ENCODE measurements around the gene ABRAXAS1. TPM values are rescaled to one million over a fixed set of nuclear protein-coding genes. Genes with fewer than 3 reads are reported as not detected.
"Not testable (repeated sequence)": the region's sequence is repeated elsewhere in the genome, so short reads cannot be mapped to it uniquely, and the experiment has no call there.

The ABRAXAS1 gene
- total RNA-seq, 1 experiment from 2014 or later = 17.6 TPM

- no TSS peak for BruUV-seq (replicated peaks)
- Histone ChIP-seq H3K27ac (ENCODE audit: low read depth, low read length, poor library complexity, severe bottlenecking) (no peak overlapping the region), H3K36me3 (ENCODE audit: insufficient read depth, low read length, poor library complexity, severe bottlenecking) (no peaks in the 10 kb centered on the region), H3K4me3 (ENCODE audit: low read depth, low read length, poor library complexity, severe bottlenecking) (no peak overlapping the region), H3K27me3 (replicated peaks; ENCODE audit: insufficient read depth, low read depth, low read length, poor library complexity) (no peaks in the 10 kb centered on the region), H3K9me3 (ENCODE audit: low read depth, low read length, poor library complexity, severe bottlenecking) (no peaks in the 10 kb centered on the region), H3K4me1 (ENCODE audit: insufficient read depth, low read length, poor library complexity, severe bottlenecking) (no peaks in the 10 kb centered on the region)
- intact Hi-C loops (cut with micrococcal nuclease; ENCODE audit: unreplicated experiment) = no loop called here
- no peak for DNase-seq (ENCODE audit: low spot score)
- ChIA-PET POLR2A (ENCODE audit: low non-redundant PET) (no interaction called here), CTCF (no interaction called here)
- TF ChIP-seq EZH2 (IDR thresholded peaks at IDR 0.05; ENCODE audit: borderline replicate concordance, low read depth, low read length, poor library complexity, severe bottlenecking) = no peak
- TF ChIP-seq, protein P1, sequence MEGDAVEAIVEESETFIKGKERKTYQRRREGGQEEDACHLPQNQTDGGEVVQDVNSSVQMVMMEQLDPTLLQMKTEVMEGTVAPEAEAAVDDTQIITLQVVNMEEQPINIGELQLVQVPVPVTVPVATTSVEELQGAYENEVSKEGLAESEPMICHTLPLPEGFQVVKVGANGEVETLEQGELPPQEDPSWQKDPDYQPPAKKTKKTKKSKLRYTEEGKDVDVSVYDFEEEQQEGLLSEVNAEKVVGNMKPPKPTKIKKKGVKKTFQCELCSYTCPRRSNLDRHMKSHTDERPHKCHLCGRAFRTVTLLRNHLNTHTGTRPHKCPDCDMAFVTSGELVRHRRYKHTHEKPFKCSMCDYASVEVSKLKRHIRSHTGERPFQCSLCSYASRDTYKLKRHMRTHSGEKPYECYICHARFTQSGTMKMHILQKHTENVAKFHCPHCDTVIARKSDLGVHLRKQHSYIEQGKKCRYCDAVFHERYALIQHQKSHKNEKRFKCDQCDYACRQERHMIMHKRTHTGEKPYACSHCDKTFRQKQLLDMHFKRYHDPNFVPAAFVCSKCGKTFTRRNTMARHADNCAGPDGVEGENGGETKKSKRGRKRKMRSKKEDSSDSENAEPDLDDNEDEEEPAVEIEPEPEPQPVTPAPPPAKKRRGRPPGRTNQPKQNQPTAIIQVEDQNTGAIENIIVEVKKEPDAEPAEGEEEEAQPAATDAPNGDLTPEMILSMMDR (conservative IDR thresholded peaks at IDR 0.05; ENCODE audit: low read depth, low read length) = no peak
Measured at GRCh38 chr4:83516042-83516772, 31.3 kb upstream of the ABRAXAS1 start.

- no peak for DNase-seq (ENCODE audit: low spot score)
- Histone ChIP-seq H3K4me3 (ENCODE audit: low read depth, low read length, poor library complexity, severe bottlenecking) (no peak overlapping the region), H3K27ac (ENCODE audit: low read depth, low read length, poor library complexity, severe bottlenecking) (no peak overlapping the region), H3K27me3 (replicated peaks; ENCODE audit: insufficient read depth, low read depth, low read length, poor library complexity) (no peaks in the 10 kb centered on the region), H3K9me3 (ENCODE audit: low read depth, low read length, poor library complexity, severe bottlenecking) (no peaks in the 10 kb centered on the region), H3K36me3 (ENCODE audit: insufficient read depth, low read length, poor library complexity, severe bottlenecking) (no peaks in the 10 kb centered on the region), H3K4me1 (ENCODE audit: insufficient read depth, low read length, poor library complexity, severe bottlenecking) (no peaks in the 10 kb centered on the region)
- ChIA-PET POLR2A (ENCODE audit: low non-redundant PET) (no interaction called here), CTCF (no interaction called here)
- BruUV-seq (replicated peaks) = no TSS peak
- intact Hi-C loops (cut with micrococcal nuclease; ENCODE audit: unreplicated experiment) = no loop called here
- TF ChIP-seq EZH2 (IDR thresholded peaks at IDR 0.05; ENCODE audit: borderline replicate concordance, low read depth, low read length, poor library complexity, severe bottlenecking) = no peak
- TF ChIP-seq, protein P1 (conservative IDR thresholded peaks at IDR 0.05; ENCODE audit: low read depth, low read length) = no peak
Measured at GRCh38 chr4:83510442-83510841, 25.5 kb upstream of the ABRAXAS1 start.

DNA sequence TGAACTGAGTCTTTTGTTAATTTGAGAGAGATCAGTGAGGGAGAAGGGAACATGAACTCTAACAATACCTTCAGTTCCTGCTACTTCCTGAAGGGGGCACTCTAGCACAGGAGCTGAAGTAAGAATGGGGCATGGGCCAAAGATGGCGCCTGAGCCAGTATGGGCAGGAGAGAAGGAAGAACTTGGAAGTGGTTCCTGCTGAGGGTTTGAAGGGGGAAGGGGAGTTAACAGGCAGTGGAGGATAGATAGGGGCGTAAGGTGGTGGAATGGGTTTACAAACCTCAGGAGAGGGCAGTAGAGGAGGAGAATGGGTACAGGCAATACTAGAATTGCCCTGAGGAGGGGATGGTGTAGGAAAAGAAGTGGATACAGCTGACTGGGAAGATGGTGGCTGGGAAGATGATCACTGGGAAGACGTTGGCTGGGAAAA lies 24.3 kb upstream of the ABRAXAS1 start:
- intact Hi-C loops (cut with micrococcal nuclease; ENCODE audit: unreplicated experiment) = loop anchor here (1.0 to 10.0 kb wide), 2 partner anchors 131 to 216 kb away; no protein-coding TSS in a partner anchor
- H3K36me3 ChIP-seq (ENCODE audit: insufficient read depth, low read length, poor library complexity, severe bottlenecking); H3K9me3 ChIP-seq (ENCODE audit: low read depth, low read length, poor library complexity, severe bottlenecking); BruUV-seq (replicated peaks); POLR2A ChIA-PET (ENCODE audit: low non-redundant PET); H3K27me3 ChIP-seq (replicated peaks; ENCODE audit: insufficient read depth, low read depth, low read length, poor library complexity); H3K4me1 ChIP-seq (ENCODE audit: insufficient read depth, low read length, poor library complexity, severe bottlenecking); H3K27ac ChIP-seq (ENCODE audit: low read depth, low read length, poor library complexity, severe bottlenecking); H3K4me3 ChIP-seq (ENCODE audit: low read depth, low read length, poor library complexity, severe bottlenecking): not testable (repeated sequence)
- DNase-seq (ENCODE audit: low spot score) = peak; percentile 58
- TF ChIP-seq, protein P1 (conservative IDR thresholded peaks at IDR 0.05; ENCODE audit: low read depth, low read length) = peak; percentile 60
- CTCF ChIA-PET = interaction anchor here (0.7 kb wide), 1 partner anchor 13 kb away, joined by 4 read pairs; no protein-coding TSS in a partner anchor

Data from A673 (cell line).